Subcutaneous adipose tissue (tissue), 4 donors: ENCODE results near the gene ARHGAP8. TPM values are rescaled to one million over a fixed set of nuclear protein-coding genes. Genes with fewer than 3 reads are reported as not detected.

ENCODE experiments used
- total RNA-seq, 4 donors: library from RNA; depleted of rRNA; stranded (reverse); fragments of >200 nt; gene quantifications; one replicate each; pipeline ENCODE4 v1.1.0, GENCODE V29; 2016
- TF ChIP-seq, protein P1 (sequence below): fragments of 450-650 bp; IDR thresholded peaks from one replicate; pipeline ENCODE4 v1.5.1; 2016; ENCODE audit warnings: low read depth, mild to moderate bottlenecking, control low read depth, antibody characterized with exemption, moderate library complexity

Gene ARHGAP8
- total RNA-seq, 4 donors from 2014 or later: 1.3 to 13.4 (median 2.4) TPM

GRCh38 chr22:44764974-44765373, 12.6 kb downstream of the ARHGAP8 start:
- TF ChIP-seq, protein P1, sequence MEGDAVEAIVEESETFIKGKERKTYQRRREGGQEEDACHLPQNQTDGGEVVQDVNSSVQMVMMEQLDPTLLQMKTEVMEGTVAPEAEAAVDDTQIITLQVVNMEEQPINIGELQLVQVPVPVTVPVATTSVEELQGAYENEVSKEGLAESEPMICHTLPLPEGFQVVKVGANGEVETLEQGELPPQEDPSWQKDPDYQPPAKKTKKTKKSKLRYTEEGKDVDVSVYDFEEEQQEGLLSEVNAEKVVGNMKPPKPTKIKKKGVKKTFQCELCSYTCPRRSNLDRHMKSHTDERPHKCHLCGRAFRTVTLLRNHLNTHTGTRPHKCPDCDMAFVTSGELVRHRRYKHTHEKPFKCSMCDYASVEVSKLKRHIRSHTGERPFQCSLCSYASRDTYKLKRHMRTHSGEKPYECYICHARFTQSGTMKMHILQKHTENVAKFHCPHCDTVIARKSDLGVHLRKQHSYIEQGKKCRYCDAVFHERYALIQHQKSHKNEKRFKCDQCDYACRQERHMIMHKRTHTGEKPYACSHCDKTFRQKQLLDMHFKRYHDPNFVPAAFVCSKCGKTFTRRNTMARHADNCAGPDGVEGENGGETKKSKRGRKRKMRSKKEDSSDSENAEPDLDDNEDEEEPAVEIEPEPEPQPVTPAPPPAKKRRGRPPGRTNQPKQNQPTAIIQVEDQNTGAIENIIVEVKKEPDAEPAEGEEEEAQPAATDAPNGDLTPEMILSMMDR: no peak

- TF ChIP-seq, protein P1: no peak
Observed at GRCh38 chr22:44765571-44766285, 13.4 kb downstream of the ARHGAP8 start.

DNA sequence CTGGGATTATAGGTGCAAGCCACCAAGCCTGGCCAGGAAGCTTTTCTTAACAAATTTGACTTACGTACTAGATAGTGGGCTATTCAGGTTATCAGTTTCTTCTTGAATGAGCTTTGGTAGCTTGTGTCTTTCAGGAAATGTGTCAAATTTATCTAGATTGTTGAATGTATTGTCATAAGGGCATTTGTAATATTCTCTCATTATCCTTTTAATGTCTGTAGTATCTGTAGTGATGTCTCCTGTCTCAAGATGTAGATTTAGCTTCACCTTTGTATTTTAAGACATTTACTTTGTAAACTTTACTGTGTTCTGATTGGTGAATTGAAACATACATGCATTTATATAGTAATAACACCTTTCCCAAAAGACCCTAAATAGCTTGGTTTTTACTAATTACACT, 20.7 kb downstream of the ARHGAP8 start:
- TF ChIP-seq, protein P1: no peak

DNA sequence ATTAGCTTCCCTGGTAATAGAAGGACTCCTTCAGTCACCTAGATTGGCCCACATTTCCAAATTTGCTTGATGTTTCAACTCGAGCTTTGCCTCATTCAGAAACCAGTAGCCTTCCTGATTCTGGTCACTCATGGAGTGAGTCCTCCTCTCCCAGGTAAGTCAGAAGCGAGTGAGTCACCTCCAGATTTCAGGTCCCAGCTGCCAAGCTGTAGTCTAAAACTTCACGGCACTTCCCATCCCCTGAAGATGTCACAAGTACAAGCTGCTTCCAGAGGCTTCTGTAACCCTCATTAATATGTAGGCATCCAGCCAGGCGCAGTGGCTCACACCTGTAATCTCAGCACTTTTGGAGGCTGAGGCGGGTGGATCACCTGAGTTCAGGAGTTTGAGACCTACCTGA, 23.5 kb downstream of the ARHGAP8 start:
- TF ChIP-seq, protein P1: no peak

- TF ChIP-seq, protein P1: no peak
Observed at GRCh38 chr22:44776605-44777363, 24.4 kb downstream of the ARHGAP8 start.

GRCh38 chr22:44777364-44777755, 25.0 kb downstream of the ARHGAP8 start:
- TF ChIP-seq, protein P1: no peak

DNA sequence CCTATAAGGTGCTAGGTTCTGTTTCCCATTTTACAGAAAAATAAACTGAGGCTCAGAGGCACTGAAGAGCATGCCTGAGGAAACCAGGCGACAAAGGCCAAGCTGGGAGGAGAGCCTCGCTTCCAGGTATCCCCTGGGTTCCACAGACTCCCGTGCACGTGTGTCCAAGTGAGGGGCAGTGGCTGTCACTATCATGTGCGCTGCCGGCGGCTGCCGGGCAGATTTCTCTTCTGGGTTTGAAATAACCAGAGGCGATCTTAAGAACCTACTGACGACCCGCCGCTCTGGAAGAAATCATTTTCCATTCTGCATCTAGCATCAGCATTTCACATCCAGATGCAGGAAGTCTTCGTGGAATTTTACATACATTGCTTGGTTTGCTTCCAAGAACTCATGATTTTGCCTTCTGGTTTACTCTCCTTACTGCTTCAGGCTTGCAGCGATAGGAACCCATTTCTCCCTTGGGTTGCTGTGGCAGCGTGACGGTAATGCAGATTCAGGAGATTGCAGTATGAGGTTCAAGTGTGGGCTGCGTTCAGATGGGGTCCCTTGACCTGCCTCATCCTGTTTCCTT, 28.6 kb downstream of the ARHGAP8 start:
- TF ChIP-seq, protein P1: no peak
